ENCODE data around the gene SYDE1. TPM values are rescaled to one million over a fixed set of nuclear protein-coding genes. Genes with fewer than 3 reads are reported as not detected.

SYDE1 gene
- total RNA-seq, 1 donor from 2014 or later: 31.7 TPM

DNA sequence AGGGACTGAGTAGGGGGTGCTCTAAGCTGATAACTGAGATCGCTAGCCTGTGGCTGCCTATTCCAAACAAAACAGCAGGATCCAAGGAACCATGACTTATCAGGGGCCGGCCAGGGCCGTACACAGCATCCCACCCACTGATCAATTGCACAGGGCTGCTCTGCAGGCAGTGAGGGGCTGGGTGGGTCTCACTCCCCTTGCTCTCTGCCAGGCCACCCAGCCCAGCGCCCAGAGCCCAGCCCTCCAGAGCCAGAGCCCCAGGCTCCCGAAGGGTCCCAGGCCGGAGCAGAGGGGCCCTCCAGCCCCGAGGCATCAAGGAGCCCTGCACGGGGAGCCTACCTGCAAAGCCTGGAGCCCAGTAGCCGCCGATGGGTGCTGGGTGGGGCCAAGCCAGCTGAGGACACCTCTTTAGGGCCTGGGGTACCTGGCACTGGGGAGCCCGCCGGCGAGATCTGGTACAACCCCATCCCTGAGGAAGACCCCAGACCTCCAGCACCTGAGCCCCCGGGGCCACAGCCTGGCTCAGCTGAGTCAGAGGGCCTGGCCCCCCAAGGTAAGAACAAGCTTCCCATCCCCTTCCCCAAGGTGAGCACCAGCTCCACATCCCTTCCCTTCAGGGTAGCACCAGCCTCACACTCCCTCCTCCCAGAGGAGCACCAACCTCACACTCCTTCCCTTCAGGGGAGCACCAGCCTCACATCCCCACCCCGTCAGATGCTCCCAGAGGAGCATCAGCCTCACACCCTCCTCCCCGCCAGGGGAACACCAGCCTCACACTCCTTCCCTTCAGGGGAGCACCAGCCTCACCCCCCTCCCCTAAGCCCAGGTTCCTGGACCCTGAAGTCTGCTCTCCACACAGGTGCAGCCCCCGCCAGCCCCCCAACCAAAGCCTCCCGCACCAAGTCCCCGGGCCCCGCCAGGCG lies 1.9 kb downstream of the SYDE1 start:
- no peak for DNase-seq (ENCODE audit: low read depth)
- no peak overlapping the region for H3K4me3 ChIP-seq (ENCODE audit: low read depth, low read length)
- no peak for TF ChIP-seq CTCF (conservative IDR thresholded peaks at IDR 0.05; ENCODE audit: low read depth, low read length)

DNA sequence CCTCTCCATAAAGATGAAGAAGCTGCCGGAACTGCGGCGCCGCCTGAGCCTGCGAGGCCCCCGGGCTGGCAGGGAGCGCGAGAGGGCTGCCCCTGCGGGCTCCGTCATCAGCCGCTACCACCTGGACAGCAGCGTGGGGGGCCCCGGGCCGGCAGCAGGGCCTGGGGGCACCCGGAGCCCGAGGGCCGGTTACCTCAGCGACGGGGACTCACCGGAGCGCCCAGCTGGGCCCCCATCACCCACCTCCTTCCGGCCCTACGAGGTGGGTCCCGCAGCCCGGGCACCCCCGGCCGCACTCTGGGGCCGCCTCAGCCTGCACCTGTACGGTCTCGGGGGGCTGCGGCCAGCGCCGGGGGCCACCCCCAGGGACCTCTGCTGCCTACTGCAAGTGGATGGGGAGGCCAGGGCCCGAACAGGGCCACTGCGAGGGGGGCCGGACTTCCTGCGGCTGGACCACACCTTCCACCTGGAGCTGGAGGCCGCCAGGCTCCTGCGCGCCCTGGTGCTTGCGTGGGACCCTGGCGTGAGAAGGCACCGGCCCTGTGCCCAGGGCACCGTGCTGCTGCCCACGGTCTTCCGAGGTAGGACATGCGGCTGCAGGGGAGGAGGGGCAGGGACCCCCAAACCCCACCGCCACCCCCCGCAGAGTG lies 2.7 kb downstream of the SYDE1 start:
- TF ChIP-seq CTCF (conservative IDR thresholded peaks at IDR 0.05; ENCODE audit: low read depth, low read length): no peak
- H3K4me3 ChIP-seq (ENCODE audit: low read depth, low read length): no peak overlapping the region
- no peak for DNase-seq (ENCODE audit: low read depth)

DNA sequence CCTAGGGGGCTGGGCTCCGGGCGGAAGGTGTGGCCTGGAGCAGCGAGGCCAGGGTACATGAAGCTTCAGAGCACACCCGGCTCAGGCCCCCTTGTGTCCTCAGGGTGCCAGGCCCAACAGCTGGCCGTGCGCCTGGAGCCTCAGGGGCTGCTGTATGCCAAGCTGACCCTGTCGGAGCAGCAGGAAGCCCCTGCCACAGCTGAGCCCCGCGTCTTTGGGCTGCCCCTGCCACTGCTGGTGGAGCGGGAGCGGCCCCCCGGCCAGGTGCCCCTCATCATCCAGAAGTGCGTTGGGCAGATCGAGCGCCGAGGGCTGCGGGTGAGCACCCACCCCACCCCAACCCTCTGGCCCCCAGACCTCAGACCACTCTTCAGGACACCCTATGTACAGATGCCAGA lies 3.2 kb downstream of the SYDE1 start:
- no peak overlapping the region for H3K4me3 ChIP-seq (ENCODE audit: low read depth, low read length)
- TF ChIP-seq CTCF (conservative IDR thresholded peaks at IDR 0.05; ENCODE audit: low read depth, low read length): no peak

DNA sequence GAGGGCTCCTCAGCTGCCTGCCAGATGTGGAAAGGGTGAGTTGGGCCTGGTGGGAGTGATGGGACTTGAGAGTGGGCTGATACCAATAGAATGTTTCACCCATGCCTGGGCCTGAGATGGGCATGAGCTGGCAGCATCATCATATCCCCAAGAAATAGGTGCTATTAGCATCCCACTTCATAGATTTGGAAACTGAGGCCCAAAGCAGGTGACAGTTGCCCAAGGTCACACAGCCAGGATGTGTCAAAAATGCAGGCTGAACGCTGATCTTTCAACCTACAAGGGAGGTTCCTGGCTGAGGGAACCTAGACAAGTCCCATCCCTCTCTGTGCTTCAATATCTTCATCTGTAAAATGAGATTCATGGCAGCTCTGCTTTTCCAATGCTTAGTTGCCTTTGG lies 4.6 kb downstream of the SYDE1 start:
- H3K4me3 ChIP-seq (ENCODE audit: low read depth, low read length): no peak overlapping the region
- DNase-seq (ENCODE audit: low read depth): no peak
- TF ChIP-seq CTCF (conservative IDR thresholded peaks at IDR 0.05; ENCODE audit: low read depth, low read length): no peak

More for the DNA sequence above, 3.2 kb downstream of the SYDE1 start:
- DNase-seq (ENCODE audit: low read depth): no peak

DNA sequence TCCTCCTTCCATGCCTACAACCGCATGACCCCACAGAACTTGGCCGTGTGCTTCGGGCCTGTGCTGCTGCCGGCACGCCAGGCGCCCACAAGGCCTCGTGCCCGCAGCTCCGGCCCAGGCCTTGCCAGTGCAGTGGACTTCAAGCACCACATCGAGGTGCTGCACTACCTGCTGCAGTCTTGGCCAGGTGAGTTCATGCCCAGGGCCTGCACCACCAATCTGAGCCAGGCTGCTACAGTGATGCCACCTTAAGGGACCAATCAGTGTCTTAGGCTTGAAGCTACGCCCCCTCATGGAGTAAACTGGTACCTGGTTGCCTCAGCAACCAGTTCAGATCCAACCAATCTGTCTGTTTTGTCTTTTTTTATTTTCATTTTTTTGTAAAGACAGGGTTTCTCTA lies 5.2 kb downstream of the SYDE1 start:
- no peak overlapping the region for H3K4me3 ChIP-seq (ENCODE audit: low read depth, low read length)
- no peak for TF ChIP-seq CTCF (conservative IDR thresholded peaks at IDR 0.05; ENCODE audit: low read depth, low read length)
- no peak for DNase-seq (ENCODE audit: low read depth)

DNA sequence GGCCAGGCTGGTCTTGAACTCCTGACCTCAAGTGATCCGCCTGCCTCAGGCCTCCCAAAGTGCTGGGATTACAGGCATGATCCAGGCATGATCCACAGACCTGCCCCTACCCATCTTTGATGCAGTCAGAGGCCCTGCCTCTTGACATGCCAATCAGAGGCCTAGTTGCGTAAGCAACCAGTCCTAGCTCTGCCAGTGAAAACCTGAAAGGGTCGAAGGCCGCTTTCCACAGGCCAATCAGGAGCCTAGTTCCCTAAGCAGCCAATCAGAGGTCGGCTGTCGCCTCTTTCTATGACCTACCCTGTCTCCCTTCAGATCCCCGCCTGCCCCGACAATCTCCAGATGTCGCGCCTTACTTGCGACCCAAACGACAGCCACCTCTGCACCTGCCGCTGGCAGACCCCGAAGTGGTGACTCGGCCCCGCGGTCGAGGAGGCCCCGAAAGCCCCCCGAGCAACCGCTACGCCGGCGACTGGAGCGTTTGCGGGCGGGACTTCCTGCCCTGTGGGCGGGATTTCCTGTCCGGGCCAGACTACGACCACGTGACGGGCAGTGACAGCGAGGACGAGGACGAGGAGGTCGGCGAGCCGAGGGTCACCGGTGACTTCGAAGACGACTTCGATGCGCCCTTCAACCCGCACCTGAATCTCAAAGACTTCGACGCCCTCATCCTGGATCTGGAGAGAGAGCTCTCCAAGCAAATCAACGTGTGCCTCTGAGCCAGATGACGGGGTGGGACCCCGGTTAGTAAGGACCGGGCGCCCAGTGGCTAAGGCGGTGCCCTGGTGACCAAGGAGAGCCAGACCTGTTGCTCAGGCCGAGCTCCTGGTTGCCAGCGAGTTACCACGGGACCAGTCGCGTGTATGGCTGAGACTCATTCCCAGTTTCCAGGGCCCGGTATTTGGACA lies 6.3 kb downstream of the SYDE1 start:
- no peak for DNase-seq (ENCODE audit: low read depth)
- H3K4me3 ChIP-seq (ENCODE audit: low read depth, low read length): no peak overlapping the region
- no peak for TF ChIP-seq CTCF (conservative IDR thresholded peaks at IDR 0.05; ENCODE audit: low read depth, low read length)

All from epithelial cell of proximal tubule (primary cell).